IPS-20b (cell line): ENCODE measurements around the gene IL17RE.
"Not testable (repeated sequence)": the region's sequence is repeated elsewhere in the genome, so short reads cannot be mapped to it uniquely, and the experiment has no call there.

Experiments used
- H3K27ac ChIP-seq: one replicate; pipeline ENCODE4 v1.5.1; 2013; ENCODE audit warnings: low read length
- H3K27me3 ChIP-seq: 2 replicates; pipeline ENCODE4 v1.6.1; 2013; ENCODE audit warnings: mild to moderate bottlenecking, low read length, inconsistent platforms; ENCODE audit not compliant: insufficient read depth
- H3K36me3 ChIP-seq: 2 replicates; pipeline ENCODE4 v1.6.1; 2013; ENCODE audit warnings: low read depth, mild to moderate bottlenecking, inconsistent platforms, low read length, moderate library complexity; ENCODE audit not compliant: insufficient read depth
- H3K4me1 ChIP-seq: 2 replicates; pipeline ENCODE4 v1.6.1; 2013; ENCODE audit warnings: mild to moderate bottlenecking, control low read depth, inconsistent platforms, low read length, moderate library complexity; ENCODE audit not compliant: insufficient read depth
- H3K4me3 ChIP-seq: 2 replicates; pipeline ENCODE4 v1.5.1; 2013; ENCODE audit warnings: mild to moderate bottlenecking, low read length, inconsistent platforms
- H3K9ac ChIP-seq: 2 replicates; pipeline ENCODE4 v1.6.1; 2013; ENCODE audit warnings: low read depth, mild to moderate bottlenecking, inconsistent platforms, low read length, moderate library complexity
- H3K9me3 ChIP-seq: 2 replicates; pipeline ENCODE4 v1.6.1; 2013; ENCODE audit warnings: mild to moderate bottlenecking, low read depth, low read length, inconsistent platforms; ENCODE audit not compliant: insufficient read depth

IL17RE gene

GRCh38 chr3:9884555-9885165 is 18.0 kb upstream of the IL17RE start:
- H3K36me3 ChIP-seq: no peaks in the 10 kb centered on the region
- no peaks in the 10 kb centered on the region for H3K27me3 ChIP-seq
- no peak overlapping the region for H3K4me3 ChIP-seq
- no peak overlapping the region for H3K27ac ChIP-seq
- H3K9me3 ChIP-seq: no peaks in the 10 kb centered on the region
- H3K9ac ChIP-seq: no peak overlapping the region
- H3K4me1 ChIP-seq: peaks cover 2% of the 10 kb centered on the region; the same call in 1 of the 2 replicates

- Histone ChIP-seq H3K36me3 (no peaks in the 10 kb centered on the region), H3K4me3 (no peak overlapping the region), H3K27me3 (no peaks in the 10 kb centered on the region), H3K4me1 (peaks cover 2% of the 10 kb centered on the region; the same call in 1 of the 2 replicates), H3K27ac (no peak overlapping the region), H3K9ac (no peak overlapping the region), H3K9me3 (no peaks in the 10 kb centered on the region)
These were observed 16.3 kb upstream of the IL17RE start for GRCh38 chr3:9886328-9886727.

GRCh38 chr3:9887480-9887879 is 15.2 kb upstream of the IL17RE start:
- peaks cover 3% of the 10 kb centered on the region for H3K36me3 ChIP-seq
- no peak overlapping the region for H3K9ac ChIP-seq
- peaks cover 2% of the 10 kb centered on the region; the same call in 1 of the 2 replicates for H3K4me1 ChIP-seq
- no peaks in the 10 kb centered on the region for H3K27me3 ChIP-seq
- H3K27ac ChIP-seq: no peak overlapping the region
- no peaks in the 10 kb centered on the region for H3K9me3 ChIP-seq
- H3K4me3 ChIP-seq: no peak overlapping the region

GRCh38 chr3:9888540-9888939 is 14.1 kb upstream of the IL17RE start:
- H3K4me3 ChIP-seq: no peak overlapping the region
- no peak overlapping the region for H3K27ac ChIP-seq
- H3K9me3 ChIP-seq: no peaks in the 10 kb centered on the region
- H3K36me3 ChIP-seq: peaks cover 13% of the 10 kb centered on the region
- peaks cover 2% of the 10 kb centered on the region; the same call in 1 of the 2 replicates for H3K4me1 ChIP-seq
- no peaks in the 10 kb centered on the region for H3K27me3 ChIP-seq
- H3K9ac ChIP-seq: no peak overlapping the region

GRCh38 chr3:9889405-9889804 is 13.2 kb upstream of the IL17RE start:
- H3K9me3 ChIP-seq: no peaks in the 10 kb centered on the region
- H3K27ac ChIP-seq: no peak overlapping the region
- no peak overlapping the region for H3K9ac ChIP-seq

GRCh38 chr3:9890249-9891071 is 12.2 kb upstream of the IL17RE start, which contains the start of gene JAGN1:
Gene JAGN1, plus strand, starts transcription at chr3:9890610. Its CDS starts 113 bp downstream, at chr3:9890723.
- H3K27me3 ChIP-seq: no peaks in the 10 kb centered on the region
- no peaks in the 10 kb centered on the region for H3K9me3 ChIP-seq
- peak within 1 kb of the TSS; percentile 63 for H3K27ac ChIP-seq
- peaks cover 20% of the 10 kb centered on the region for H3K36me3 ChIP-seq
- H3K4me1 ChIP-seq: no peaks in the 10 kb centered on the region
- peak within 1 kb of the TSS; percentile 94 for H3K9ac ChIP-seq
- H3K4me3 ChIP-seq: peak within 1 kb of the TSS; percentile 87

More at GRCh38 chr3:9889405-9889804, 13.2 kb upstream of the IL17RE start:
- Histone ChIP-seq H3K27me3 (no peaks in the 10 kb centered on the region), H3K4me3 (no peak overlapping the region), H3K36me3 (peaks cover 20% of the 10 kb centered on the region), H3K4me1 (no peaks in the 10 kb centered on the region)

GRCh38 chr3:9891072-9891622 is 11.5 kb upstream of the IL17RE start:
- Histone ChIP-seq H3K9ac (peak overlapping the region; percentile 94), H3K4me3 (peak overlapping the region; percentile 87), H3K36me3 (peaks cover 20% of the 10 kb centered on the region), H3K27me3 (no peaks in the 10 kb centered on the region), H3K4me1 (no peaks in the 10 kb centered on the region), H3K9me3 (no peaks in the 10 kb centered on the region), H3K27ac (peak overlapping the region; percentile 63)

- H3K9me3 ChIP-seq: no peaks in the 10 kb centered on the region
- H3K27me3 ChIP-seq: no peaks in the 10 kb centered on the region
- H3K9ac ChIP-seq: no peak overlapping the region
- H3K4me1 ChIP-seq: no peaks in the 10 kb centered on the region
- no peak overlapping the region for H3K27ac ChIP-seq
- no peak overlapping the region for H3K4me3 ChIP-seq
- peaks cover 20% of the 10 kb centered on the region for H3K36me3 ChIP-seq
These were observed 8.9 kb upstream of the IL17RE start for GRCh38 chr3:9893739-9894138.

GRCh38 chr3:9895715-9896114 is 6.9 kb upstream of the IL17RE start:
- H3K9me3 ChIP-seq, H3K27ac ChIP-seq, H3K4me3 ChIP-seq, H3K27me3 ChIP-seq, H3K4me1 ChIP-seq, H3K9ac ChIP-seq: not testable (repeated sequence)
- peaks cover 20% of the 10 kb centered on the region for H3K36me3 ChIP-seq

GRCh38 chr3:9896755-9897407 is 5.8 kb upstream of the IL17RE start:
- not testable (repeated sequence) for H3K27ac ChIP-seq, H3K4me1 ChIP-seq, H3K9me3 ChIP-seq, H3K4me3 ChIP-seq, H3K9ac ChIP-seq, H3K27me3 ChIP-seq
- H3K36me3 ChIP-seq: peaks cover 20% of the 10 kb centered on the region
